Measurements from ENCODE around the gene C1QTNF8.

The C1QTNF8 gene

GRCh38 chr16:1112506-1113184 is 16.6 kb upstream of the C1QTNF8 start:
- no peak overlapping the region for H3K4me3 ChIP-seq (ENCODE audit: low read depth, low read length)

- no peak overlapping the region for H3K4me3 ChIP-seq (ENCODE audit: low read depth, low read length)
Observed at GRCh38 chr16:1109648-1110047, 13.6 kb upstream of the C1QTNF8 start.

- H3K4me3 ChIP-seq (ENCODE audit: low read depth, low read length) = no peak overlapping the region
Observed at GRCh38 chr16:1108299-1109252, 12.5 kb upstream of the C1QTNF8 start.

DNA sequence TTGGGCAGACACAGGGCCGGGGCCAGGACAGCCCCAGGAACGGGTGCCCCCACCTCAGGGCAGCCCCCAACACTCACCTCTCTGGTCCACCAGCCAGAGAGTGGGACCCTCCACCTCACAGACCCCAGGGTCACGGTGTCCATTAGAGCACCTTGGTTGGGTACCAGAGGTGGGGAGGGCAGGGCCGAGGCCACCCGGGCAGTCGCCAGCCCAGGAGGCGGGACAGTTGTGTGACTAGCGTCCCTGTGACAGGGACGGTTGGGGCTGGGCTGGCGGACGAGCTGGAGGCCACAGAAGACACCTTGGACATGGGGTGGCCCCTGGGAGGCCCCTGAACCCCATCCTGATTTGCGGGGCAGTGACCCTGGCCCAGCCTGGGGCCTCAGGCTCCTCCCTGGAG is 11.7 kb upstream of the C1QTNF8 start:
- no peak overlapping the region for H3K4me3 ChIP-seq (ENCODE audit: low read depth, low read length)

DNA sequence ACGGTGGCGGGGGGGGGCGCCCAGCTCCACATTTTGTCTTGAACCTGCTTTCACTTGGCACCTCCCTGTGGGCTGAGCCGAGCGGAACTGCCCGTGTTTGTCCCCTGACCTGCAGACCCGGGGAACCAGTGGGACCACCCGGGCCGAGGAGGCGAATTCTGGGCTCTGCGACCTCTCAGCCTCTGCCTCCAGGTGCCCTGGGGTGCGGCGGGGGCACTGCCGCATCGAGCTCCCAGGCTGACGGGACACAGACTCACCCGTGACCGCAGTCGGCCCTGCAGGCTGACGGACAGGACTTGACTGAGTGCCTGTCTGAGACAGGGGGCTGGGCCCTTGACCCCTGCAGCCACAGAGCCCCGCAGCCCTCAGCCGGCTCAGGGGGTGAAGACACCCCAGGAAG is 11.1 kb upstream of the C1QTNF8 start:
- H3K4me3 ChIP-seq (ENCODE audit: low read depth, low read length) = no peak overlapping the region

DNA sequence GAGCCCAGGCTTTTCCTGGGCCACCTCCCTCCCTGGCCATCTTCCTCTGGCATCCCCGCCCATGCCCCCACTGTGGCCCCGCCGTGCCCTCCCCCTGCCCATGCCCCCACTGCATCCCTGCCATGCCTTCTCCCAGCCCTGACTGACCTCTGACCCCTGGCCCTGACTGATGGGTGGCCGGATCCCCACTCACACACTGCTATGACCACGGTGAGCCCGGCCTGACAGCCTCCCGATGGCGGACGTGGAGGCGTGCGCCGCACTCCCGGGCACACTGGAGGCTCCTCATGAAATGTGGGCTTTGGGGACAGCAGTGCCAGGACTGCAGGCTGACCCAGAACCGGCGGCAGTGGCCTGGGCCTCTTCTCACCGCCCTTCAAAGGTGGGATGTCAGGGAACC is 10.6 kb upstream of the C1QTNF8 start:
- H3K4me3 ChIP-seq (ENCODE audit: low read depth, low read length) = no peak overlapping the region

GRCh38 chr16:1105888-1106620 is 10.0 kb upstream of the C1QTNF8 start:
- H3K4me3 ChIP-seq (ENCODE audit: low read depth, low read length) = no peak overlapping the region

- no peak overlapping the region for H3K4me3 ChIP-seq (ENCODE audit: low read depth, low read length)
Observed at GRCh38 chr16:1103636-1103980, 7.6 kb upstream of the C1QTNF8 start.

DNA sequence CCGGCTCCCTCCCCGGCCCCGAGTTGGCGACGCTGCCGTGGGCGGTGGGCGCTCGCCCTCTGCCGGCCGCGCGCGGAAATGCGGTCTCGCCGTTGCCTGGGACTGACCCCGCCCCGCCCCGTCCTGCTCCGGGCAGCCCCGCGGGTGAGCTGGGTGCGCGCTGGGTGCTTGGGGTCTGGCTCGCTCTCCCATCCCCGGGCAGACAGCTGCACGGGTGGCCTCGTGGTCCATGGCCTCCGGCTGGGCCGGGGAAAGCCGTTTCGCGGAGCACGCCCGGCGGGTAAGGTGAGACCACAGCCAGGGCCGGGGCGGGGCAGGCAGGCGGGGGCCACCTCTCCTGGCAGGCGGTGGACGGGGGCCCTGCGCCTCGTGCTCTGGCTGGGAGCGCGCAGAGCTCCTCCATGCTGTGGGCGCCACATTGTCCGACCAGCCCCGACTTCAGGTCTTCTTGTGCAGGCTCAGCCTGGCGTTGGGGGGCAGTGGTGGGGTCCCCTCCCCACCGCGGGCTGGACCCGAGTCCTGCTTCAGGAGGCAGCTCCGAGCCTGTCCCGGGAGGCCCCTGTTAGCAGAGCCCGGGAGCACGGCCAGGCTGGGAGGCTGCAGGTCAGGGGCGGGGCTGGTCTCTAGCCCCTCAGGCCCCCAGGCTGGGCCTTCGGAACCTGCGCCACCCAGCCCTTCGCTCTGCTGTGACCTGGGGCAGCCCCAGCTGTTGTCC is 7.0 kb upstream of the C1QTNF8 start:
- H3K4me3 ChIP-seq (ENCODE audit: low read depth, low read length) = peak overlapping the region; percentile 39

- H3K4me3 ChIP-seq (ENCODE audit: low read depth, low read length) = no peak overlapping the region
Observed at GRCh38 chr16:1102333-1102700, 6.3 kb upstream of the C1QTNF8 start.

DNA sequence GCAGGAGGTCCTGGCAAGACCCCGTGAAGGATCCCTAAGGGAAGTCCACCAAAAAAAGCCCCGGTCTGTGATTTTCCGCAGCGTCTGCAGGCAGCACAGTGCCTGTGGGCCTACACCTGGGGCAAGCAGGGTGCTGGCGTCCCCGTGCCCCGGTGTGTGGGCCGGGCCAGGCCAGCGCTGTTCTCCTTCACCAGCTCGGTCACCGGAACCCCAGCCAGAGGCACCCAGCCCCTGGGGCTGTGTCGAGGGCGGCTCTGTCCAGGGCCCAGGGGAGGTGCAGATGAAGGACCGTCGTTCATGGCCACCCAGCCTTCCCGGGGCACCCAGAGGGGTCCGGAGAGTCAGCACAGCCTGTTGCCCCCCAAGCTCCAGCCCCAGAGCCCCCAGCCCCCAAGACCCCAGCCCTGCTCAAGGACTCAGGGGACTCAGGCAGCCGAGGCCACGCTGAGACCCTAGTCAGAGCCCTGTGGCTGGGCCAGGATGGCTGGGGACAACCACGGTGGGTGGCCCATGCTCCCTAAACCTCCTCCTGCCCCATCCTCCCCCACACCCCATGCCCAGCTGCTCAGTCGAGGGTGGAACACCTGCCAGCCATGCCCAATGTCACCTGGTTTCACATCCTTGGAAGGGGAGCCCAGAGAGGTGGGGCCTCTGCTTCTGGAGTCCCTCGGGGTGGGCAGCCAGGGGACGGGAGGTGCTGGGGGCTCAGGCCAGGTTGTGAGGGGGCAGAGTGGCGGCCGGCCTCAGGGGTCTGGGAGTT is 5.7 kb upstream of the C1QTNF8 start:
- no peak overlapping the region for H3K4me3 ChIP-seq (ENCODE audit: low read depth, low read length)

DNA sequence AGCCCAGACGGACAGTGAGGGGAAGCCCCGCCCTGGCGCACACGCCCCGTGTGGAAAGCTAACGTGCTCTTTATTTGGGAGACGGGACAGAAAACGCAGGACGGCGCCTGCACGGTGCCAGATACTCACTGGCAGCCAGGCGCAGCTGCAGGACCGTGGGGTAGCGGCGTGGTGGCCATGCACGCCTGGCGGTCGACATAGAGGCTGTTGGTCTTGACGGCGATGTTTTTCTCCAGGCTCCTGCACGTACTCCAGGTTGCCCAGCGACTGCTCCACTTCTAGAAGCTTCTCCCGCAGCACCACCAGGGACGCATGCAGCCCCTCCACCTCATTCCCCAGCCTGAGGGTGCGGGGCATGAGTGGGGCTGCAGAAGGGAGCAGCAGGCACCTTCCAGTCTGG is 5.1 kb upstream of the C1QTNF8 start:
- H3K4me3 ChIP-seq (ENCODE audit: low read depth, low read length) = no peak overlapping the region

- no peak overlapping the region for H3K4me3 ChIP-seq (ENCODE audit: low read depth, low read length)
Observed at GRCh38 chr16:1100084-1100800, 4.2 kb upstream of the C1QTNF8 start.

DNA sequence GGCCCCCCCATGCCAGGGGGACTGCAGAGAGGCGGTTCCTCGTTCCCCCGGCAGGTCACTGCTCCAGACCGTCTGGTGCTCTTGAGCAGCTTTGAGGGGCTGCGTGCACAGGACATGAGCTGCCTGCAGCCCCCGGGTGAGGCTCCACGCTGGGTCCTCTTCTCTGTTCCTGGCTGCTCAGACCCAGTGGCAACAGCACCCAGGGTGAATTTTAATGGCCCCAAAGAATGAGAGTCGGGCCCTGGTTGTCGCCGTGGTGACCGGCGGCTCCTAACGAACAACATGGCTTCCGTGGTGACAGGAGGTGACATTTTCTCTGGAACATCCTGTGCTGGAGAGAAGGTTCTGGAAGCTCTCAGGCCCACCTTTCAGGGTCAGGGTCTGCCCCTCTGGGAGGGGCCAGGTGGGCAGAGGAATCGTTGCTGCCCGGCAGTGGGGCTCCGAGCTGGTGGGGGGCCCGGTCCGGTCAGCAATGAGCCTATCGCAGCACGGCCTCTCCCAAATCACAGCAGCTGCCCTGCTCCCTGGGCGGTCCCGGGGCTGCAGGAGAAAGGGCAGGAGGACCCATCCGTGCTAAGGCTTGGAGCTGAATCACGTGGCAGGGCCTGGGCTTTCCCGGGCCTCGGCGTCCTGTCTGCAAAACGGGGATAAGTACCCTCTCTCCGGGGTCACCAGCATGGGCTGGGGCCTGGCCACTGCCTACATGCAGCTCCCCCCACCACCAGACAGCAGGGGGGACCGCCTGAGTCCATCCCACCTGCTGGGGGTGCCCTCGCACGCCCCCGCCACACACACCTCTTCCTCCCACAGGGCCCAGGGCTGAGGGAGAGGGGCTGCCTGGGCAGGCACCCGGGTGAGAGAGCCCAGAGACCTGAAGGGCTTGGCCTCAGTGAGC is 3.4 kb upstream of the C1QTNF8 start:
- H3K4me3 ChIP-seq (ENCODE audit: low read depth, low read length) = no peak overlapping the region

DNA sequence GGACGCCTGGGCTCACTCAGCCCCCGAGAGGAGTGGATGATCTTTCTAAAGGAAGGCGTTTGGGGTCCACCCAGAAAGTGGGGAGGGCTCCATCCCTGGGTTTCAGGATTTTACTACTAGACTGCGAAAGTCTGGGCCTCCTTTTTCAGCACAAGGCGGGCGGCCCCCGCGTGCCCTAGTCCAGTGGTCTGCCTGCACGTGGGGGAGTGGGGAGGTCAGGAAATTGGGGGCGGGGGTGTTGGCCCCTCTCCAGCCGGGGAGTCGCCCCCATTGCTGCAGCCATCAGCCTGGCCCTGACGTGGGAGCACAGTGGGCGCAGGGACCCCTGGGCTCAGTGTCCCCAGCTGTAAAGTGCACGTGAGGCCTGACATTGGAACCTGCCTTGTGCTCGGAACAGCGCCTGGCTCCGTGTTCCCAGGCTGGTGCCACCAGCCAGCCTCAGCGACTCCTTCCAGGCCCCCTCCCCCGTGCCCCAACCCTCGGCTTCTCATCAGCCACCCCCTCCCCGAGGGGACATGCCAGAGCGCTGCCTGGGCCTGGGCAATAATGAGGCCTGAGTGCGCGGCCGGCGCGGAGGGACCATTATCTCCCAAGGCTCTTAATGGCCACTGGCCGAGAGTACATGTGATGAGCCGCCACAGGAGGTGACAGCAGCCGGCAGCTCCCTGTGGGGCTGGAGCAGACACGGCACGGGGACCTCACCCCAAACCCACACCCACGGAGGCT is 2.4 kb upstream of the C1QTNF8 start:
- no peak overlapping the region for H3K4me3 ChIP-seq (ENCODE audit: low read depth, low read length)

- no peak overlapping the region for H3K4me3 ChIP-seq (ENCODE audit: low read depth, low read length)
Observed at GRCh38 chr16:1097800-1098199, 1.8 kb upstream of the C1QTNF8 start.

GRCh38 chr16:1097156-1097555 is 1.1 kb upstream of the C1QTNF8 start:
- H3K4me3 ChIP-seq (ENCODE audit: low read depth, low read length) = no peak overlapping the region
